Colonic mucosa (tissue), 4 donors: ENCODE data around the gene ALLC. TPM values are rescaled to one million over a fixed set of nuclear protein-coding genes. Genes with fewer than 3 reads are reported as not detected.
A peak's percentile ranks its signal among the peaks of the same experiment; 100 is the strongest.
"Not testable (repeated sequence)": the region's sequence is repeated elsewhere in the genome, so short reads cannot be mapped to it uniquely, and the experiment has no call there.

Source experiments
- DNase-seq: peaks from one replicate; pipeline ENCODE4 v3.0.0-alpha.2; 2020
- H3K27ac ChIP-seq: fragments of 200-600 bp; one replicate; pipeline ENCODE4 v1.8.0; 2021
- H3K27me3 ChIP-seq: fragments of 200-600 bp; one replicate; pipeline ENCODE4 v1.8.0; 2021
- H3K36me3 ChIP-seq: fragments of 200-600 bp; one replicate; pipeline ENCODE4 v1.8.0; 2021
- H3K4me1 ChIP-seq: fragments of 200-600 bp; one replicate; pipeline ENCODE4 v1.8.0; 2021; ENCODE audit warnings: mild to moderate bottlenecking
- H3K4me3 ChIP-seq: fragments of 200-600 bp; one replicate; pipeline ENCODE4 v1.8.0; 2021
- H3K9ac ChIP-seq, 2 donors: one replicate each; pipeline ENCODE4 v1.7.0; 2013; ENCODE audit warnings: control low read depth in 2 of 2, low read depth in 2 of 2, low read length in 2 of 2
- H3K9me3 ChIP-seq: fragments of 200-600 bp; one replicate; pipeline ENCODE4 v1.8.0; 2021
- CTCF ChIP-seq: fragments of 200-600 bp; IDR thresholded peaks from one replicate; pipeline ENCODE4 v1.8.0; 2022; ENCODE audit warnings: antibody characterized with exemption, mild to moderate bottlenecking
- intact Hi-C: fragments of 100-400 bp; cut with DNase I; formaldehyde crosslinking; loops from one replicate; pipeline ENCODE4 v1.14.1; 2022
- total RNA-seq, 2 donors: library from RNA; stranded (reverse); fragmentation: NEBNext Ultra II Directional in 1 of 2; extraction: Animal tissue kit (Norgen Biotek cat#: 25700) in 1 of 2; gene quantifications; one replicate each; pipeline ENCODE4 v1.2.1, GENCODE V29; 2021
- donor health status: healthy.
- donor health status: DM: no; HTN: no; CAD: no.
- donor health status: DM: no; HTN: no; CAD: no.

ALLC gene
- total RNA-seq, 2 donors from 2014 or later, result not detected

- peak; percentile 7 for DNase-seq
- H3K9me3 ChIP-seq, result no peaks in the 10 kb centered on the region
- no peak overlapping the region for H3K4me3 ChIP-seq
- H3K9ac ChIP-seq, result no peak overlapping the region
- no peak for TF ChIP-seq CTCF
- H3K27me3 ChIP-seq, result no peaks in the 10 kb centered on the region
- H3K36me3 ChIP-seq, result no peaks in the 10 kb centered on the region
- H3K27ac ChIP-seq, result no peak overlapping the region
- intact Hi-C loops, result no loop called here
- H3K4me1 ChIP-seq, result no peaks in the 10 kb centered on the region
These were observed 46.4 kb upstream of the ALLC start for GRCh38 chr2:3611589-3611988.

GRCh38 chr2:3612639-3613523 is 45.1 kb upstream of the ALLC start:
- Histone ChIP-seq H3K9ac (no peak overlapping the region), H3K36me3 (no peaks in the 10 kb centered on the region), H3K4me3 (no peak overlapping the region), H3K9me3 (no peaks in the 10 kb centered on the region), H3K27ac (no peak overlapping the region), H3K4me1 (no peaks in the 10 kb centered on the region), H3K27me3 (no peaks in the 10 kb centered on the region)
- intact Hi-C loops, result no loop called here
- DNase-seq, result peak; percentile 11
- TF ChIP-seq CTCF, result no peak

DNA sequence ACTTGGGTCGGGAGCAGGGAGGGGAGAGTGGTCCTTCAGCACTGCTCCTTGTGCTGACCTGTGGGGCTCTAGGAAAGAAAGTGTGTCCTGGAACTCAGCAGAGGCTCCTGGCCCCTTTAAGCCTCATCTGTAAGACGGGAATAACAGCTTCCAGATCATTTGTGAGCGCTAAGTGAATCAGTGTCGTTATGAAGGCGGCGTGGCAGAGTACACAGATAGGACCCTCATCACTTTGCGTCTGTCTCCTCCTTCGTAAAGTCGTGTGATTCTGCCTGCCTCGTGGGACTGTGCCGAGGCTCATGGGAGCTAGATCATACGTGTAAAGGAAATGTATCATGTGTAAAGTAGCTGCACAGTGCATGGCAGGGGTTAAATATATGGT is 44.5 kb upstream of the ALLC start:
- H3K4me3 ChIP-seq, result no peak overlapping the region
- no peak overlapping the region for H3K9ac ChIP-seq
- TF ChIP-seq CTCF, result no peak
- no peaks in the 10 kb centered on the region for H3K4me1 ChIP-seq
- H3K27me3 ChIP-seq, result no peaks in the 10 kb centered on the region
- DNase-seq, result peak; percentile 4
- intact Hi-C loops, result no loop called here
- no peaks in the 10 kb centered on the region for H3K9me3 ChIP-seq
- no peaks in the 10 kb centered on the region for H3K36me3 ChIP-seq
- no peak overlapping the region for H3K27ac ChIP-seq

DNA sequence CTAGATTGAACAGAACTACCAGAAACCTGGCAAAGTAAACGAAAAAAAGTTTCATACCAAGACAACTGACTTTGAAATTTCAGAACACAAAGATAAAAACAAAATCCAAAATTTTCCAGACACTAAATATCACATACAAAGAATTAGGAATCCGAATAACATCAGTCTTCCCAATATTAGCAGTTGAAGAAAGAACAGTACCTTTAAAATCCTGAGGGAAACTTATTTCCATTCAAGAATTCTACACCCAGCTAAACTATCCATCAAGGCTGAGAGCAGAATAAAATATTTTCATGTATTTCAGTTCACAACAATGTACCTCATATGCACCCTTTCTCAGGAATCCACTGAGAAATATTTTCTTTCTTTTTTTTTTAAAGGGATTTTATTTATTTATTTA is 43.3 kb upstream of the ALLC start:
- H3K9ac ChIP-seq, H3K9me3 ChIP-seq, H3K27ac ChIP-seq, intact Hi-C loops, H3K4me1 ChIP-seq, DNase-seq, H3K27me3 ChIP-seq, H3K4me3 ChIP-seq, H3K36me3 ChIP-seq: not testable (repeated sequence)

GRCh38 chr2:3615541-3616200 is 42.3 kb upstream of the ALLC start:
- H3K4me1 ChIP-seq, H3K27ac ChIP-seq, H3K9ac ChIP-seq, H3K27me3 ChIP-seq, H3K9me3 ChIP-seq, intact Hi-C loops, DNase-seq, H3K36me3 ChIP-seq, H3K4me3 ChIP-seq: not testable (repeated sequence)

DNA sequence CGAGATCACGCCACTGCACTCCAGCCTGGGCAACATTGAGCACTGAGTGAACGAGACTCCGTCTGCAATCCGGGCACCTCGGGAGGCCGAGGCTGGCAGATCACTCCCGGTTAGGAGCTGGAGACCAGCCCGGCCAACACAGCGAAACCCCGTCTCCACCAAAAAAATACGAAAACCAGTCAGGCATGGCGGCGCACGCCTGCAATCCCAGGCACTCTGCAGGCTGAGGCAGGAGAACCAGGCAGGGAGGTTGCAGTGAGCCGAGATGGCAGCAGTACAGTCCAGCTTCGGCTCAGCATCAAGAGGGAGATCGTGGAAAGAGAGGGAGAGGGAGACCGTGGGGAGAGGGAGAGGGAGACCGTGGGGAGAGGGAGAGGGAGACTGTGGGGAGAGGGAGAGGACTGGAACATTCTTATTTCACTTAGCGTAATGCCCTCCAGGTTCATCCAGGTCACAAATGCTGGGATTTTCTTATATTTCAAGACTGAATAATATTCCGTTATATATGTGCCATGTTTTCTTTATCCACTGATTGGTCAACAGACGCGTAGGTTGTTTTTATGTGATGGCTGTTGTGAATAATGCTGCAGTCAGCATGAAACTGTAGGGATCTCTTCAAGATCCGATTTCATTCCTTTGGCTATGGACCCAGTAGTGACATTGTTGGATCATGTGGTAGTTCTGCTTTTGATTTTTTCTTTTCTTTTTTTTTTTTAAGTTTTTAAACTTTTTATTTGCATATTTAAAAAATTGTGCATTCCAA is 41.4 kb upstream of the ALLC start:
- H3K27ac ChIP-seq, intact Hi-C loops: not testable (repeated sequence)

More for the DNA sequence above, 41.4 kb upstream of the ALLC start:
- H3K4me3 ChIP-seq, H3K4me1 ChIP-seq, DNase-seq, H3K9me3 ChIP-seq, H3K27me3 ChIP-seq, H3K36me3 ChIP-seq, H3K9ac ChIP-seq: not testable (repeated sequence)
